IPS-18c (cell line): ENCODE results near the gene TRMT10A.

Source experiments
- H3K4me3 ChIP-seq: 2 replicates; pipeline ENCODE4 v1.7.0; 2013; ENCODE audit warnings: low read depth, mild to moderate bottlenecking, low read length, moderate library complexity; ENCODE audit not compliant: insufficient read depth
- H3K9me3 ChIP-seq: one replicate; pipeline ENCODE4 v1.6.1; 2013; ENCODE audit warnings: mild to moderate bottlenecking, low read length, moderate library complexity; ENCODE audit not compliant: control insufficient read depth, insufficient read depth

Gene TRMT10A

DNA sequence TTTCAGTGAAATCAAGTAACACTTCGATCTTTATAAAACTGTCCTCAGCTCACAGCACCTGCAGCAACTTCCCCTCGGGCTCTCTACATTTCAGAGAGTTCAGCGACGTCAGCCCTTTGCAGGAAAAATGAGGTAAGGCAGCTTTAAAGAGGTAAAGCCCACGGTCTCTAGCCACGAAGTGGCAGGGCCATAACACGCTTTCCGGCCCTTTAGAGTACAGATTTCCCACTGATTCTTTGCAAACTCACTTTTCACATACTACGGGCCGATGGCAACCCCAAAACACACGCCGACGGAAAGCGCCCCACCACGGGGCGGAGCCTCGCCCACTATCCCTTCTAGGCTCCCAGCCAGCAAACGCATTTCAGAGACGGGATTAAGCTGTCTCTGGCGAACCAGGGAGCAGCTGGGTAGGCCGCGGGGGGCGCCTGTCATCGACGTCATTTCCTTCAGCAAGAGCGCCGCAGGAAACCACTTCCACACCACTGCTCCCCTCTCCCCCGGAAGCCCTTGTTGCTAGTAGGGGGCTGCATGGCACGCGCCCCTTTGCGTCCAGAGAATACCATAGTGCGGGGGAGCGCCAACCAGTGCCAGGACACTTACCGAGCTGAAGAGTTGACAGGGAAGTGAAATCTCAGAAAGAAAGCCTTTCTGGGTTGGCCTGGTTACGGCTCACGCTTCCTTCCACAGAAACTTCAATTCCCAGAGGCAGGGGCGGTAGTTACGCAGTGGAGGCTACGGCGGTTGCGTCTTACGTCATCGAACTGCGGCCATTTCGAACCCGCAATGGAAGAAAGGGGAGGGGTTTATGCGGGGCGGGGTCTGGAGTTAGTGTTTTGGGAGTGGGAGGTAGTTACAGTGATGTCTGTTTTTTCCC, at the start of gene TRMT10A:
Gene TRMT10A, minus strand, starts transcription at position 730 of the 877 bp plus-strand sequence. CDS start 4,701 bp downstream, outside the sequence.
- H3K9me3 ChIP-seq = no peaks in the 10 kb centered on the region

DNA sequence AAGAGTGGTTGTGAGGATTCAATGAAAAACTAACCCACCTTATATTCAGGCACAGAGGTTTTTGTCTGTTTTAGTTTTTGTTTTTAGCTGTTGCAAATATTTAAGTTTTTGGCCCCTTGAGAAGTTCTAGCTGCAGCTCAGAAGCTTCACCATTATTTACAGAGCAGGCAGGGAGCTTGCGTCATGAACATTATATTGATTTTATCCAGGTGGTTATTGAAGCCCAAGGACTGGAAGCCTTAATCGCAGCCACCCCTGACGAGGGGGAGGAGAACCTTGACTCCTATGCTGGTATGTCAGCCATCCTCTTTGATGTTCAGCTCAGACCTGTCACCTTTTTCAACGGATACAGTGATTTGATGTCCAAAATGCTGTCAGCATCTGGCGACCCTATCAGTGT, 48.9 kb upstream of the TRMT10A start:
- Histone ChIP-seq H3K4me3 (no peak overlapping the region), H3K9me3 (no peaks in the 10 kb centered on the region)

More for the DNA sequence above, at the start of gene TRMT10A:
- H3K4me3 ChIP-seq = peak within 1 kb of the TSS; percentile 69

- no peaks in the 10 kb centered on the region for H3K9me3 ChIP-seq
These were observed 48.4 kb upstream of the TRMT10A start for GRCh38 chr4:99612281-99612680.

DNA sequence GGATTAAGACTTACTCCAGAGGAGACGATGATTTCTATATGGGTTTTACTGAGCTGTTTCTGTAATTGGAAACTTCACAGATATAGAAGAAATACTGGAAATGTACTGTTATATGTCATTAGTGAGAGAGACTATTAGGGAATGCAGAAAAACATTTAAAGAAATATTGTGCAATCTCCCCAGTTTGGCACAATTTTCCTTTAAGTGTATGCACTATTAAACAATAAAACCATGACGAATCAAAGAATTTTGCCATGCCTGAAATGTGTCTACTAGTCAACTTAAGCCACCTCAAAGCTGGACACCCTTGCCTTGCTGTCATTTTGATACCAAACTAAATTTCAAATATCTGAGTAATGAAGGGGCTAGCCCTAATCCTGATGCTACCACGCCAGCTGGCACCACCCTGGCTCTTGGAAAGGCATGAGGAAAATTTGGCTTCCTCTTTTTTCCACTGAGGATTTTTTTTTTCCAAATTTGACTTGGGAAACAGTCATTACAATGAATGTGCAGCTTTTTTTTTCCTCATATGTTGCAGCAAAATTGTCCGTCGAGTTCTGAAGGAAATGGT, 46.9 kb upstream of the TRMT10A start:
- H3K9me3 ChIP-seq = no peaks in the 10 kb centered on the region

More at GRCh38 chr4:99612281-99612680, 48.4 kb upstream of the TRMT10A start:
- H3K4me3 ChIP-seq = no peak overlapping the region

DNA sequence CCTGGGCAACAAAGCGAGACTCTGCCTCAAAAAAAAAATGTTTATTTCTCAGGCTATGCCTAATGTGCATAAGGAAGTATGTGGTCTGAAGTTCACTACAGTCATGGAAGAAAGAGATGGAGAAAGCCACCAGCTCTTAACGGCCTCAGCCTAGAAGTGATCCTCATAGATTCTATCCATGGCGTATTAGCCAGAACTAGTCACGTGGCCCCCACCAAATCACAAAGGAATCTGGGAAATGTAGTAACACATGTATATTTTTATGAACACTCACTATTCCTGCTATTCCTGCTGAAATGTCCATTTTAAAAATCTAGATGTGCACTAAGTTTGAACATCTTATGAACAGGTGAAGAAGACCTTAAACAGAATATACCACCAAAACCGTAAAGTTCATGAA, 44.6 kb upstream of the TRMT10A start:
- H3K4me3 ChIP-seq = no peak overlapping the region

More for the DNA sequence above, 46.9 kb upstream of the TRMT10A start:
- H3K4me3 ChIP-seq = no peak overlapping the region

DNA sequence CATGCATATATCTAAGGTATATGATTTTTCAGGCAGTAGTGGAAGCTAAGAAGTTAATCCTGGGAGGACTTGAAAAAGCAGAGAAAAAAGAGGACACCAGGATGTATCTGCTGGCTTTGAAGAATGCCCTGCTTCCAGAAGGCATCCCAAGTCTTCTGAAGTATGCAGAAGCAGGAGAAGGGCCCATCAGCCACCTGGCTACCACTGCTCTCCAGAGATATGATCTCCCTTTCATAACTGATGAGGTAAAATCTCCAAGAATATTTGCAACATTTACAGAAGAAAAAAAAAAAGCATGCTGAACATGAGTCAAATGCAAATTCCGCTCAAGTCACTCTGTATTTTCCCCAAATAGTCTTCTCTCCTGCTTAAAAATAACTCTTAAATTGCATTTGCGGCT, 42.9 kb upstream of the TRMT10A start:
- Histone ChIP-seq H3K9me3 (no peaks in the 10 kb centered on the region), H3K4me3 (no peak overlapping the region)

More for the DNA sequence above, 44.6 kb upstream of the TRMT10A start:
- no peaks in the 10 kb centered on the region for H3K9me3 ChIP-seq

GRCh38 chr4:99594818-99595217, 31.0 kb upstream of the TRMT10A start:
- no peaks in the 10 kb centered on the region for H3K9me3 ChIP-seq
- no peak overlapping the region for H3K4me3 ChIP-seq

GRCh38 chr4:99593781-99594641, 30.2 kb upstream of the TRMT10A start:
- no peak overlapping the region for H3K4me3 ChIP-seq
- no peaks in the 10 kb centered on the region for H3K9me3 ChIP-seq

DNA sequence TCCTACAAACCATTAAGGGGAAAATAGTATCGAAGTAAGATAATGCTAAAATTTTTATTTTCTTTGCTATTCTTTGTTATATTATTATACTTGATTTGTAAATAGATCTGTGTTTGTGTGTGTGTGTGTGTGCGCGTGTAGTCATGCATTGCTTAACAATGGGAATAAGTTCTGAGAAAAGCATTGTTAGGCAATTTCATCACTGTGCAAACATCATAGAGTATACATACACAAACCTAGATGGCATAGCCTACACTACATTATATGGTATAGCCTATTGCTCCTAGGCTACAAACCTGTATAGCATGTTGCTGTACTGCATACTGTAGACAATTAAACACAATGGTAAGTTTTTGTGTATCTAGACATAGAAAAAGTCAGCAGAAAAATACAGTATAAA, 27.9 kb upstream of the TRMT10A start:
- no peaks in the 10 kb centered on the region for H3K9me3 ChIP-seq

GRCh38 chr4:99587803-99588202, 24.0 kb upstream of the TRMT10A start:
- no peaks in the 10 kb centered on the region for H3K9me3 ChIP-seq
- H3K4me3 ChIP-seq = no peak overlapping the region

More for the DNA sequence above, 27.9 kb upstream of the TRMT10A start:
- H3K4me3 ChIP-seq = no peak overlapping the region

DNA sequence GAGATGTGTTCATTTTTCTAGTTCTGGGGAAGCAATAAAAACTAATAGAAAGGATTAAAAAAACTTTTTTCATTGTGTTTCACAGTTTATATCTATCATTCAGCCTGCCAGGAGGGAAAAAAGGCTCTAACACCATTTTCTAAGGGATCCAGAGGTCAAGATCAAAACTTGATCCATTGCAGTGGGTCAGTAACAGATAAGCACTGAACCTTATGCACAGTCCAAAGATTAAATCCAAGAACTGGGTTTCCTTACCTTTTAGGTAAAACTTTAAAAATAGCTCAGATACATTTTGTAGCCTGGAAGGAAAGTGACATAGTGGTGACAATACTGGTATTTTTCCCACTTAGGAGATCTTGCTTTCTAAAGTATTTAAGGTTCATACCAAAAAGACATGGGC, 23.5 kb upstream of the TRMT10A start:
- Histone ChIP-seq H3K4me3 (no peak overlapping the region), H3K9me3 (no peaks in the 10 kb centered on the region)

- no peak overlapping the region for H3K4me3 ChIP-seq
- no peaks in the 10 kb centered on the region for H3K9me3 ChIP-seq
These were observed 23.0 kb upstream of the TRMT10A start for GRCh38 chr4:99586797-99587196.

- H3K9me3 ChIP-seq = no peaks in the 10 kb centered on the region
- no peak overlapping the region for H3K4me3 ChIP-seq
These were observed 22.5 kb upstream of the TRMT10A start for GRCh38 chr4:99586322-99586721.

- H3K9me3 ChIP-seq = no peaks in the 10 kb centered on the region
- H3K4me3 ChIP-seq = no peak overlapping the region
These were observed 21.7 kb upstream of the TRMT10A start for GRCh38 chr4:99585516-99585915.

- Histone ChIP-seq H3K4me3 (no peak overlapping the region), H3K9me3 (no peaks in the 10 kb centered on the region)
These were observed 14.9 kb upstream of the TRMT10A start for GRCh38 chr4:99578714-99579113.

- Histone ChIP-seq H3K4me3 (no peak within 1 kb of the TSS), H3K9me3 (no peaks in the 10 kb centered on the region)
These were observed 10.9 kb upstream of the TRMT10A start, which contains the start of gene MTTP for GRCh38 chr4:99574530-99575324. Gene MTTP (plus strand): TSS chr4:99574824. CDS start chr4:99574910, 86 bp downstream.
